ENCODE measurements around the gene KIF26B.
"Not testable (repeated sequence)": the region's sequence is repeated elsewhere in the genome, so short reads cannot be mapped to it uniquely, and the experiment has no call there.

The KIF26B gene

DNA sequence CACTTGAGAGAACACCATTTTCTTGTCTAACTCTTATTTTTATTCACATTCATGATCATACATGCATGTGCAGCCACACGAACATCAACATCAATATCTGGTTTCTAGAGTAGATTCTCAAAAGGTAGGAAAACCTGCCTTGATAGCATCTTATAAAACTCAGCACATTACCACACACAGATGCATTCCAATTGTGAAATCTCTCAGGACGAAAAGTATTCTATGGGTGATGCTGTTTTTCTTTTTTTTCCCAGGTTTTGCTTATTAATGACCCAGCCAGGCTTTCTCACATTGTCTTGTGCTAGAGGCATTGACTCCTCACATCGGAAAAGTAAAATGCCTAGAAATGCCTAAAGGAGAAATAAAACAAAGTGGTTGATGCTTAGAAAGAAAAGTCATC is 562.8 kb downstream of the KIF26B start:
- DNase-seq = no peak

DNA sequence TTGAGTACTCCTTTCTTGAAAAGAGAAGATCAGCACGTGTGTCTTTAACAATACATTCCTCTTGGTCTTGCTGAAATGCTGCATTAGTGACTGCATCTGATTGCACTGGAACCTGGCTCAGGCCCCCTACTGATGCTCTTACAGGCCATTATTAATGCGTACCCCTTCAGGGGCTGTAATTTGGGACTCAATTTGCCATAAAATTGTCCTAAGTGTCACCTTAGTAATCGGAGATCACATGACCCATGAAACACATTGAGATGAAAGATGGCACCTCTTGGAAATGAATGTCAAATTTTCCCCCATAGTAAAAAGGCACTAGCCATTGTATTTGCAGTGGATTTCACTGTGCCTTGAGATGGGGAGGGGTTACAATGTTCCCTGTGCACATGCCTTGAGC is 563.3 kb downstream of the KIF26B start:
- DNase-seq = no peak

DNA sequence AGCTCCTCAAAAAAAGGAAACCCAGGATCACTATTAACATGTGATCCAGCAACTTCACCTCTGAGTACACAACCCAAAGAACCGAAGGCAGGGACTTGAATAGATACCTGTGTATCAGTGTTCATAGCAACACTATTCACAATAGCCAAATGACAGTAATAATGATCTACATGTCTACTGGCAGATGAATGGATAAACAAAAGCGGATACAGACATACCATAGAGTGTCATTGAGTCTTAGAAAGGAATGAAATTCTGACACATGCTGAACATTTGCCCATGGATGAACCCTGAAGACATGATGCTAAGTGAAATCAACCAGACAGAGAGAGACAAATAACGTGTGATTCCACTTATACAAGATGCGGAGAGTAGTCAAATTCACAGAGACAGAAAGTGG is 564.2 kb downstream of the KIF26B start:
- no peak for DNase-seq

DNA sequence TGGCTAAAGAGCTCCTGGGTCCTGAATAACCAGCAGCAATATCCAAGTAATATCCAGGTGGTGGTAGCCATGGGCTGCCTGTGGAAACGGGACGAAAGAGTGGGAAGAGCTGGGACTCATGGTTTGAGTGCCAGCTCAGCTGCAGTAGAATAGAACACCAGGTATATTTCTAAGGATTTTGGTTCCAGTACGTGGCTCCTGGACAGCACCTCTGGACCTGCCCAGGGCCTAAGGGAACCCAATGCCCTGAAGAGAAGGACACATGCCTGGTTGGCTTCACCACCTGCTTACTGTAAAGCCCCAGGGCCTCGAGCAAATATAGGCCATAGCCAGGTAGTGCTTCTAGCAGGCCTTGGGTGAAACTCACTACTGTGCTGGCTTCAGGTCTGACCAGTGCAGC is 566.7 kb downstream of the KIF26B start:
- DNase-seq = no peak

DNA sequence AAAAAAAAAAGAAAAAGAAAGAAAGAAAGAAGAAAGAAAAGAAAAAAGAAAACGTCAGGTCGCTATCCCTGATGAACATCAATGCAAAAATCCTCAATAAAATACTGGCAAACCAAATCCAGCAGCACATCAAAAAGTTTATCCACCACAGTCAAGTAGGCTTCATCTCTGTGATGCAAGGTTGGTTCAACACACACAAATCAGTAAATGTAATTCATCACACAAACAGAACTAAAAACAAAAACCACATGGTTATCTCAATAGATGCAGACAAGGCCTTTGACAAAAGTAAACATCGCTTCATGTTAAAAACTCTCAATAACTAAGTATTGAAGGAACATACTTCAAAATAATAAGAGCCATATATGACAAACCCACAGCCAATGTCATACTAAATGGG is 573.2 kb downstream of the KIF26B start:
- DNase-seq = not testable (repeated sequence)

DNA sequence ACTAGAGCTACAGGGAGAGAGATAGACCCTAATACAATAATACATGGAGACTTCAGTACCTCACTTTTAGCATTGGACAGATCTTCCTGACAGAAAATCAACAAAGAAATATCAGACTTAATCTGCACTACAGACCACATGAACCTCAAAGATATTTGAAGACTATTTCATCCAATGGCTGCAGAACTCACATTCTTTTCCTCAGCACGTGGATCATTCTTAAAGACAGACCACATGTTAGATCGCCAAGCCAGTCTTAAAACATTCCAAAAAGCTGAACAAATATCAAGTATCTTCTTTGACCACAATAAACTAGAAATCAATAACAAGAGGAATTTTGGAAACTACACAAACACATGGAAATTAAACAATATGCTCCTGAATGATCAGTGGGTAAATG is 576.0 kb downstream of the KIF26B start:
- DNase-seq = no peak

DNA sequence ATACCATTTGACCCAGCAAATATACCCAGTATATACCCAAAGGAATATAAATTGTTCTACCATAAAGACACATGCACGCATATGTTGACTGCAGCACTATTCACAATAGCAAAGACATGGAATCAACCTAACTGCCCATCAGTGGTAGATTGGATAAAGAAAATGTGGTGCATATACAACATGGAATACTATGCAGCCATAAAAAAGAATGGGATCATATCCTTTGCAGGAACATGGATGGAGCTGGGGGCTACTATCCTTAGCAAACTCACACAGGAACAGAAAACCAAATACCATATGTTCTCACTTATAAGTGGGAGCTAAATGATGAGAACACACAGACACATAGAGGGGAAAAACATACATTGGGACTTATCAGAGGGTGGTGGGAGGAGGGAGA is 585.6 kb downstream of the KIF26B start:
- DNase-seq = not testable (repeated sequence)

DNA sequence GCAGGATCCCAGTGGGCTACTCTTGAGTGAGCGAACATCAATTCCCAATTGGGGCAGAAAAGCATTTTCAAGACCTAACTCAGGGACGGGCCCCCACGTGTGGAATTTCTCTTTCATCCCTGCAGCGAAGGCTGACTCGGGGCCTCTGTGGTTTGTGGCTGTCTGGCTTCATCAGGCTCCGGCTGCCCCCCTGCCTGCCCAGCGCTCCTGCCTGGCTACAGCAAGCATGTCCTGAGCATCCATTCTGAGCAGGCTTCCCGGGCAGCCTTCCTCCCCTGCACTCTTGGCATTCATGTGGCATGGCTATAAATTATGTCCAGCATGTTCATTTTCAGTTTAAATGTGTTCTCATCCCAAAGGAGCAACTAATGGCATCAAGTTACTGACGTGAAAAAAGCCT is 588.1 kb downstream of the KIF26B start:
- no peak for DNase-seq

DNA sequence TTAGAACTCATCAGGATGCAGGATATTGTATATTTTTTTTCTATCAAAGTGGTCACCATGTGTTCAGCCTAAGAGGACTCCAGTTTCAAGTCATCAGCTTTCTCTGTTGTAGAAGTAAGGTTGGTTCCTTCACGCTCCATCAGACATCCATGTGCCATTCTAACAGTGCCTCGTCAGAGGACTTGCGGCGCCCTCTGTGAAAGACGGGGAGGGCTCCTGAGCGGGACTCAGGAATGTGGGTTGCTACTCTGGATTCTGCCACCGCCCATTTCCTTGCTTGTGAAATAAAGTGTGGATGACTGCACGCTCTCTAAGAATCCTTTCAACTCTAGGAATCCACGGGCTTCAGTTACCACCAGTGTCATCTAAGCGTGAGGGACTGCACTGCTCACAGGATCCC is 593.5 kb downstream of the KIF26B start:
- DNase-seq = no peak

DNA sequence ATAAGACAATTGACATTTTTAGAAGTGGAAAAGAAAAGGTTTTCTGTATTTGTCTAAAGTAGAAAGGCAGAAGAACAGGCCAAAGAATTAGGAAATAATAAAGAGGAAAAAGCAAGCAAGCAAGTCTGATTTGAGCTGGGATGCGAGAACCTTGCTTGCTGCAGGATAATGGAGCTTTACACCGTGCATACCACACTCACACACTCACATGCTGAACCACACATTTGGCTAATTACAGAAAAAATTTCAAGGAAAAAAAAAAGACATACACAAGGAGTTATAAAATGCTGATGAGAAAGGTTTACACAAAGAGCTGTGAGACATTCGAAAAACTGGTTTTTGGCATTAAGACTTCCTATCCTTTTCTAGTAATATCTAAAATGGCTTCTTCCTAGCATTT is 593.9 kb downstream of the KIF26B start:
- DNase-seq = no peak

DNA sequence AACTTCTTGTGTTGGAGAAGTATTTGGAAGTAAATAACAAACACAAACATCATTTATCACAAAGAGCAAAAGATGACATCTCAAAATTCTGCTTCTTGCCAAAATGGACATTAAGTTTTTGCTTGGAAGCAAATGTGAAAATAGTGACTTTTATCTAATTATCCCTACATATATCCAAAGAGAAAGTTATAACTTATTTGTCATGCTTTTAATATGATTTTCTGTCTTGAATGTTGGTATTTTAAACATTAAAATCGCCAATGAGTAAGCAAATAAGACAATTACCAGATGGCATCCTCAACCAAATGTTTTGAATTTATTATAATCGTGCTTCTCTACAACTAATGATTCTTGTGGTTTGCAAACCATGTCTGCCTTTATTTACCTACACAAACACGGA is 594.3 kb downstream of the KIF26B start:
- DNase-seq = no peak

DNA sequence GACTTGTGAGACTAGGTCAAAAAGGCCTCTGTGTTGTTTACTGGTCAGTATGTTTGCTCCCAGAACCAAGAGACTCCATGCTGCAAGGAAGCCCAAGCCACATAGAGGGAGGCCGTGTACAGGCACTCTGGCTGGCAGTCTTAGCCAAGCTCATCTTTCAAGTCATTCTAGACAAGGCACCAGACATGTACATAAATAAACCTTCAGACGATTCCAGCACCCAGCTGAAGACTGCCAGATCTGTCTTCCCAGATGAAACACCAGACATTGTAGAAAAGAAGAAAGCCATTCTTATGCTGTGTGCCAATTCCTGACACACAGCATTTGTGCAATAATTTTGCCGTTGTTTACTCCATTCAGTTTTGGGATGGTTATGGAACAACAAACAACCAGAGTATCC is 595.5 kb downstream of the KIF26B start:
- DNase-seq = no peak

DNA sequence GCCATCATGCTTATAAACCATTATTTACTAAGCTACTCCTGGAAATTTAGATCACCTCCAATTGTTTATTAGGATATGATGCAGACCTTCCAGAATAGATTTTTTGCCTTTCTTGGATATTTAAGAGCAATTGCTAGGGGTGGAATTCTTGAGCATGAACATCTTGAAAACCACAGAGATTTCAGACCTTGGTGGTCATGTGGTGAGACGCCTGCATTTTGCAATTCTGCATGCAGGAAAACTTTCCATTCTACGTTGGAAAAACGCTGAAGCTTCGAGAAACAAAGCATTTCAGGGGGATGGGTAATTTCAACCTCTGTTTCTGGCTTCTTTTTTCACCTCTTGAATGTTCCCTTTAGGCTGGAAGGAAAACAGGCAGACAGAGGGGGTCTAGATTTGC is 596.3 kb downstream of the KIF26B start:
- no peak for DNase-seq

DNA sequence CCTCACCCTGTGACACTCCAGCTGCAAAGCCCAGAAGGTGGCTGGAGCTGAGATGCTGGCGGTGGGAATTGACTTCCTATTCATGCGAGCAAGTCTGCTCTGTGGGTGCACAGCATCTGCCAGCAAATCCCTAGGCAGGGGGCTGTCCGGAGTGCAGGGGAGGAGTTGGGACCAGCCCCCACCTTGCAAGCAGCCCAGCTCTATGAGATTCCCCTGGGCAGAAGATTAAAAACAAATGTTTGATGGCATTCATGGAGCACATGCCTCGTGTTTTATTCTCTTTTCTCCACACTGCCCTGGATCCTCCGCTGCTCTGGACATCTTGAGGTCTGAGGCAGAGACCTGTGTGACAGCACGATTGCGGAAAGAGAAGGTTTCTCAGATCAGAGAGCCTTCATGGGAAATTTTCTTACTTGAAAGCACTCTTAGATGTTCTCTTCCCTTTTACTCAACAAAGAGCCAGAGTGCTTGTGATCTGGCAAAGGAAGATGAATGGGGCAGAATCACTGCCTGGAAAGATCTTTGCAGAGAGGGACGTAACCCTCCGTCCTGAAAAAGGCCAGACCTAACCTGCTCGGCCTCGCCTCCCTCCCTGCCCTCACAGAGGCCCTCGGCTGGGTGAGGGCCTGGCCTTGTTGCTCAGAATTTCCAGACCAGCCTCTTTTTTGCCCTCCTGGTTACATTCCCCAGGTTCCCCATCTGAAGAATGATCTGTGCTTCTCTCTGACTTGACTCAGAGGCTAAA is 597.1 kb downstream of the KIF26B start:
- DNase-seq = no peak

DNA sequence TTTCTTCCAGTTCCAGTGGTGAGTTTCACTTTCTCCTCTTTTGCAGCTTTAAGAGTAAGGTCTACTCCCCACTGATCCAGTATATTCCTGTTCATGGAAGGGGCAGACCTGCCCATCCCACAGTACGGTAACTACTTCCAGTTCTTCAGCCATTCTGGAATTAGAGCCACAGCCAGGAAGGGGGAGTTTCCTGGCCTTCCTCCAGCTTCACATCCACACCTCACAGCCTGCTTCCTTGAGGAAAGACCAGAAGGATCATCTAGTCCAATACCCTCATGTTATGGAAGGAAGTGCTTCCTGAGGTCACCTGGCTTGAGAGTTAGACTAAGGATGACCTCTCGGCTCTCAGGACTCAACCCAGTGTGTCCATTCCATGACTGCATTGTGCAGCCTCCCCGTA is 597.8 kb downstream of the KIF26B start:
- no peak for DNase-seq

DNA sequence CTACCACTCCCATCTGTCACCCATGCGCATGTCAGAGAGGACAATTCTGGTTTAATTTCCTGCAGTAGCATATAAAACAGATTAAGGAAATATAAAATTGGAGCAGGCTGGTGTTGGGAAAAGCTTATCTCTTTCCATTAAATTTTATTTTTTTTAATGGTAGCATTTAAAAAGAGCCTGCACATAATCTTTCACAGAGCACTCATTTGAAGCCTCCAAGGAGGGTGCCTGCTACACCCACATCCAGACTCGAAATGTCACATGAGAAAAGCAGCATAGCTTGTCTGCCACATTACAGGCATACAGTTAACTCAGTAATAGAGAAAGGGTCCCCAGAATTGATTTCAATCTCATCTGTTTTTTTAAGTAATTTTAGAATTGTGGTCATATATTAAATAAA is 599.0 kb downstream of the KIF26B start:
- no peak for DNase-seq

DNA sequence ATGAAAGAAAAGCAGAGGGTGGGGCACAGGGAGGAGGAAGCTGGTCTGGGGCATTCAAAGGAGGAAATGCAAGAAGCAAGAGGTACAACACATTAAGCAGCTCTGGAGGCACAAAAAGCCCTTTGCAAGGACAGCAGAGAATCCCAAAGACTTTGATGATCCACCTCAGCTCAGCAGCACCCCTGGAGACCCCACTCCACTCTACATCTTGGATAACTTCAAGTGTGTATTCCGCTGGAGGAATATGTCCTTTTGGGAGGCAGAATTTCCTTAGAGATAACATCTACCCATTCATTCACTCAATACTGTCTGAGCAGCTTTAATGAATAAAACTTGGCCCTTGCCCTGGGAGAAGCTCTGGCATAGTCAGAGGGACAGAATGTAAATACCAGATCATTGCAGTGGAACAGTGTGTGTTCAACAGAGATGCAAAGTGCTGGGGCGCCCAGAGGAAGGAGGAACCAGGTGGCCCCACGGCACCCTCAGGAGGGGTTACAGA is 599.7 kb downstream of the KIF26B start:
- no peak for DNase-seq
